NCI-H2171 treated with DMSO at 0.1 percent for 48 hours (cell line): ENCODE measurements around the gene SHPK.
A peak's percentile ranks its signal among the peaks of the same experiment; 100 is the strongest.

Experiments
- DNase-seq: peaks from one replicate; lab custom pipeline; 2025; lab: John Stamatoyannopoulos, UW

Gene SHPK, protein sequence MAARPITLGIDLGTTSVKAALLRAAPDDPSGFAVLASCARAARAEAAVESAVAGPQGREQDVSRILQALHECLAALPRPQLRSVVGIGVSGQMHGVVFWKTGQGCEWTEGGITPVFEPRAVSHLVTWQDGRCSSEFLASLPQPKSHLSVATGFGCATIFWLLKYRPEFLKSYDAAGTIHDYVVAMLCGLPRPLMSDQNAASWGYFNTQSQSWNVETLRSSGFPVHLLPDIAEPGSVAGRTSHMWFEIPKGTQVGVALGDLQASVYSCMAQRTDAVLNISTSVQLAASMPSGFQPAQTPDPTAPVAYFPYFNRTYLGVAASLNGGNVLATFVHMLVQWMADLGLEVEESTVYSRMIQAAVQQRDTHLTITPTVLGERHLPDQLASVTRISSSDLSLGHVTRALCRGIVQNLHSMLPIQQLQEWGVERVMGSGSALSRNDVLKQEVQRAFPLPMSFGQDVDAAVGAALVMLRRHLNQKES

DNA sequence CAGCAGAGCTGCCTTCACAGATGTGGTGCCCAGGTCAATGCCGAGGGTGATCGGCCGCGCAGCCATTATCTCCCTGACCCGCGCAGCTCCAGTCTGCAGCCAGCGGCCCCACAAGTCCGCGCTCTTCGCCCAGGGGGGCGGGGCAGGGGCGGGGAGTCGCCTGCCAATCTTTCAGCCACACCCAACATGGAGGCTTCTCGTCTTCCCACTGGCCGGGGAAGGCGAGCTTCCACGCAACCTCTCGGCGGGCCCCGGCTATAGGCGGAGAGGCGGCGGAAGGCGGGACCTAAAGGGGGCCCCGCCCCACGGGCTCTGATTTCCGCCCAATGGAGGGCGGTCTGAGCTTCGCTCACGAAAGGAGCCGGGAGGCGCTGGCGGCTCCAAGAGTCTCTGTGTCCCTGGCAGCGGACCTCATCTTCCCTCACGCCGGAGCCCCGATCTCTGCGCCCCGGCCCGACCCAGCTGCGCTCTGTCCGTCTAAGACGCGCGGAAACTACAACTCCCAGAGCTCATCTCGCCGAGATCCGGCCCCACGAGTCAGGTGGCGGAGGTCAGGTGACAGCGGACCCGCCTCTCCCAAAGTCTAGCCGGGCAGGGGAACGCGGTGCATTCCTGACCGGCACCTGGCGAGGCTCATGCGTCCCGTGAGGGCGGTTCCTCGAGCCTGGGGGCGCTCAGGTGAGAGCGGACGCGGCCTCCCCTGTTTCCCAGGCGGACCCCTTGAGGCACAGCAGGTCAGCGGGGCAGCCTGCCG, at the start of gene SHPK, which contains the start of gene CTNS:
Gene SHPK (minus strand): TSS at position 97 of the 754 bp plus-strand sequence. CDS start 31 bp downstream, at position 66.
Gene CTNS (plus strand): TSS at position 607 of the 754 bp plus-strand sequence. CDS start 3,447 bp downstream, outside the sequence.
- DNase-seq: peak; percentile 93

DNA sequence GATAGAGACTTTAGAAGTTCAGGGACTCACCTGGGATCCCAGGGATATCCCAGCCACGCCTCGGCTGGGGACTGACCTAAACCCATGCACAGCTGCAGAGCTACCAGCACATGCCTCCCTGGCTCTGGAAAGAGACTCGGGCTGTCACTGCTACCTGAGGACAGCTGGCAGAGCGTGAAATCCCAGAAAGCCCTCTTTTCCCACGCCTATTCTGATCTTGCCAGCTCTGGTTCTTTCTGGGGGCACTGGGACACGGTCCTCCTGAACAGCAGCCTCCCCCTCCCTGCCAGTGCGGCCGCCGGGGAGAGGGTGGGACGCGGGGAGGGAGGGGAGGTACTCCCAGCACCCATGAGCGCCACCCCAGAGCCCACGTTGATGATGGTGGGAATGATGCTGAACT, 49.1 kb upstream of the SHPK start:
- DNase-seq: peak; percentile 72

DNA sequence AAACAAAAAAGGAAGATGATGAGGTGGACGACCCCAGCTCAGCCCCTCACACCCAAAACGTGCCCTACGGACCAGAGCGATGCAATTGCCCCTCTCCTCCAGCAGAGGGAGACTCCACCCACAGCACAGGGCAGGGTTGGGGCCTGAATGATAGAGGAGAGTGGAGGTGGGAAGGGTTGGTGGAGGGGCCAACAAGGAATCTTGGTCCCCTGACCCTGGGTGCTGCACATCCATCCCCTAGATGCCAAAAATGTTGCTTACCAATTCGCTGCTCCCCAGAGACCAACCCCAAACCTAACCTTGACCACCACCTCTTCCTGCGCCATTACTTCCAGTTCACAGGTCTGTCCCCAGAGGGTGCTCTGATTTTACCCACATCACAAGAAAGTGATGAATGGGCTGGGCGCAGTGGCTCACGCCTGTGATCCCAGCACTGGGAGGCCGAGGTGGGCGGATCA, 47.0 kb upstream of the SHPK start:
- no peak for DNase-seq

DNA sequence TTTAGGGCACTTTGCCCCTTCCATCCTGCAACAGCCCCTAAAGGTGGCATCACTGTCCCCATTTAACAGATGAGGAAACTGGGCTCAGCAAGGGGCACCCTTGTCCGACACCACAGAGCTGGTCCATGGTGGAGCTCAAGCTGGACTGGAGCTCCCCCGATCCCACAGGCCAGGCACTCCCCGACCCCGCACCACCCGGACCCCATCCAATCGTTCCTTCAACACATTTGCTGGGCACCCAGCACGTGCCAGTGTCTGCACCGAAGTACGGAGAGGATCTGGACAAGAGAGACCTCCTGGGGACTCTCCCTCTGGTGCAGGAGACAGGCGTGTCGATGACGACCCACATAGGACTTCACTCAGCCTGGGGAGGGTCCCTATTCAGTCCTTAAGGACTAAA, 46.0 kb upstream of the SHPK start:
- DNase-seq: no peak

DNA sequence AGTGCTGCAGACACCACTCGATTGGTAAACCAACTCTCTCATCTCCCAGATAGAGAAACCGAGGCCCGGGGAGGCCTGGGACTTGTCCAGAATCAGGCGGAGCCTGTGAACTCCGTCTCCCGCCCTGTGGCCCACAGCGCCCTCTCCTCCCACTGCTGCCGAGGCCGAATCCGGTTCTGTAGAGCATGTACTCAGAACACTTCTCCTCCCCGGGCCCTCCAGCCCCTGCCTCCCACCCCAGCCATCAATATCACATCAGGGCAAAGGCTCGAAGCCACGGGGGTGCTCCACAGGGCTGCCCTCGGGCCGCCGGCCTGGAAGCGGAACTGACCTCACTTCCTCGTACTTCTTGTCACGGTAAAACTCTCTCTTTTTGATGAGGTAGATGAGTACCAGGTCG, 45.5 kb upstream of the SHPK start:
- DNase-seq: no peak

DNA sequence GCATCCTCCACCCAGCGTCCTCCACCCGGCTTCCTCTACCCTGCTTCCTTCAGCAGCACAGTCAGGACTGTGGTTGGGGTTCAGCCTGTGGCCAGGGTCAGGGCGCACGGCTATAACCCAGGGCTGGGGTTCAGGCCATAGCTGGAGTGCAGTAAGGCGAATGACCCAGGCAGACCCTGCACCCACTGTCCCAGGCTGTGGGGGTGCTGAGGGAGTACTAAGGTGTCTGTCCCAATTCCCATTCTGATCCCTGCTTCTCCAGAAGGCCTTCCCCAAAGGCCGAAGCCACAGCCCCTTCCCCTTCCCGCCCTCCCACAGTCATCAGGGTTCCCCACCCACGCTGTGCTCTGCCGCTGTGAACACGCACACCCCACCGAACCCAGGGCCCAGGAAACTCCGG, 45.0 kb upstream of the SHPK start:
- DNase-seq: no peak

DNA sequence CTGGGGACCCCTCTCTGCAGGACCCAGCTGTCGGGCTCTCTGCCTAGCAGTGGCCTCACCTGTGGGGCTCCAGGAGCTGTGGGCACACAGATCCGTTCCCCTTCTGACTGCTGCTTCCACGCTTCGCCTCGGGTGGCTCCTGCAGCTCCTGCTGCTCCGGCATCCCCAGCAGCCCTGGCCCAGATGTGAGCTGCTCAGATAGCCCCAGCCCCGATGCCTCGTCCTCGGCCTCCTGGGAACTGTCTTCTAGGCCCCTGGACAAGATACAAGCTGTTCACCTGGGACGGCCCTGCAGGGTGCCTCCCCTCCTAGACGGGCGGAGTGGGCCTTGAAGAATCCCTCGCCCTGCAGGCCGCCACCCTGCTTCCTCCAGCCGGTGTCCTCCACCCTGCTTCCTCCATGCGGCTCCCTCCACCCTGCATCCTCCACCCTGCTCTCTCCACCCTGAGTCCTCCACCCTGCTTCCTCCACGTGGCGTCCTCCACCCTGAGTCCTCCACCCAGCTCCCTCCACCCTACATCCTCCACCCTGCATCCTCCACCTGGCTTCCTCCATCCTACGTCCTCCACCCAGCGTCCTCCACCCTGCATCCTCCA, 43.6 kb upstream of the SHPK start:
- DNase-seq: no peak

DNA sequence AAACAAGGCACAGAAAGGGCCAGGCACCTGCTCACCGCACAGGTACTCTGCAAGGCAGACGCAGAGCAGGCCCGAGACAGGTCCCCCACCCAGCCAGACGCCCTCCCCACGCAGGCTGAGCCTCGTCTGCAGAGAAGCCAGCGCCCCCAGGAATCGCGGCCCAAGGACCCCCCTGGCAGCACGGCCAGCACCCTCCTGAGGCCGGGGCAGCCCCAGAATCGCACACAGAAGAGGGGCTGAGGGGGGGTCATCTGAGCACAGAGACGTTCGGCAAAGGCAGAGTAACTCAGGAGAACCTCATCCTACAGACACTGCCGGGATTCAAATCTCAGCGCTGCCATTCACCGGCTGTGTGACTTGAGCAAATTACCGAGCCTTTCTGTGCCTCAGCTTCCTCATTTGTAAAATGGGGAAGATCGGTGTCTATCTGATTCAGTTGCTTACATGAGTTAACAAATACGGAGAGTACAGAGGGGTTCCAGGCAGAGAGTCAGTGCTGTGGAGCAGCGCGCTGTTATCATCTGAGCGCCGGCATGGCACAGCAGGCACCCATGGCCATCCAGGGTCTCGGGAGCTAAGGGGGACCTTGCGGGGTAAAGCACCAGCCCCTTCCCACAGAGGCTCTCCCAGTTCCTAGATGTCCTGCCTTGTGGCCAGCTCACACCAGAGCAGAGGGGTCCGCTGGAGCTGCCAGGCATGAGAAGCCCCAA, 42.9 kb upstream of the SHPK start:
- DNase-seq: no peak

DNA sequence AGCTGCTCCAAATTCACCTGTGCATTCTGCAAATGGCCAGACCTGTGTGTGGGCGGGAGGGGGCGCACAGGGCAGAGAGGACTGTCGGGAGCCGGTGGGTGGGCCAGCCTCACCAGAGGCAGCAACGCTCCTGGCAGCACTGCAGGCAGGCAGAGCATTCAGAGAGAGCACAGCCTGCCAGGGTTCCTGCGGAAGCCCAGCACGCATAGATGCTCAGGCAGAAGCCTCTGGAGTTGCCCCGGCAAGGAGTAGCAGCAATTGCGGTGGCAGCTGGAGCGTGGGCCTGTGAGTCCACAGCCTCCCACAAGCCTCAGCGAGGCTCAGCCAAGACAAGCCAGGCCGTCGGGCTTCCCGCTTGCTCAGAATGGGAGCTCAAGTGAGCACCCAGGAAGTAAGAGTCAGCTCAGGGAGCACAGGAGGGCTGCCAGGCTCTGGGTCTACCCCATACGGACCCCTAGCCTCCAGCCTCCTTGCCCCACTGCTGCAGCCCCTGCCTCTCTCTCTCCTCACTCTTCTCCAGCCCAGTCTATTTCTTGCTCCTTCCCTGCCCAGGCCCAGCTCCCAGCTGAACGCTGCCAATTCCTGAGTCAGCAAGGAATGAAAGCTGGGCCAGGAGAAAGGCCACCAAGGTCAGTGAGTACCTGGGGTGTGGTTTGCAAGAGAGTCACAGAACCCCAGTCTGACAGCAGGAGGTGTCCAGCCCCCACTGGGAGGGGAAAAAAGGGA, 42.2 kb upstream of the SHPK start:
- DNase-seq: no peak

DNA sequence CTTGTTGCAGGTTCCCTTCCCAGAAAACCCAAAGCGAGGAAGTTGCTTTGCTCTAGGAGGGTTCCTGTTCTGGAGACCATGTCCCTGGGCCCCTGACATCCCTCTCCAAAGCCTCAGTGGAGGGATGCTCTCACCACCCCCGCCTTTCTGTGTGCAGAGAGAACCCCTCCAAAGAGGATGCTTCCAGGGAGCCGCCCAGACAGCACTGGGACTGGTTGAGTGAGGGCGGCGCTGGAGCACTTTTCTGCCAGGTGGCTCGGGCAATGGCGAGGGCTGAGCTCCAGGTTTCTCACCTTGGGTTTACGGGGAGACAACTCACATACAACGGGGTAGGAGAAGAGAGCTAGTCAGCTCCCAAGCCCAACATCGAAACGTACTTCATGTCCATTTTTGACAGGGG, 39.8 kb upstream of the SHPK start:
- no peak for DNase-seq

DNA sequence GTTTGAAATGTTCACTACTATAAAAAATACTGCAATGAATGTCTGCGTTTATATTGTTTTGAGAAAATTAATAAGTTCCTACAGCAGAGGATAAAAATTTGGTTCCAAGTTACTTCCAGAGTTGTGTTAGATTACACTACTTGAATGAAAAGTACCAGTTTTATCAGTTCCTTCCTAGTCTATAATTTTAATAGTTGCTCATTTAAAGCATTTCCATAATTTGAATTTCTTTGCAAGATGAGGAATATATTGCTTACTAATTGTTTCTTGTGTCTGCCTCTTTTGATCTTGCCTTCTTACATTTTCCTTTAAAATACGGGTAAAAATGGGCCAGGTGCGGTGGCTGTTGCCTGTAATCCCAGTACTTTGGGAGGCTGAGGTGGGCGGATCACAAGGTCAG, 36.5 kb upstream of the SHPK start:
- no peak for DNase-seq

DNA sequence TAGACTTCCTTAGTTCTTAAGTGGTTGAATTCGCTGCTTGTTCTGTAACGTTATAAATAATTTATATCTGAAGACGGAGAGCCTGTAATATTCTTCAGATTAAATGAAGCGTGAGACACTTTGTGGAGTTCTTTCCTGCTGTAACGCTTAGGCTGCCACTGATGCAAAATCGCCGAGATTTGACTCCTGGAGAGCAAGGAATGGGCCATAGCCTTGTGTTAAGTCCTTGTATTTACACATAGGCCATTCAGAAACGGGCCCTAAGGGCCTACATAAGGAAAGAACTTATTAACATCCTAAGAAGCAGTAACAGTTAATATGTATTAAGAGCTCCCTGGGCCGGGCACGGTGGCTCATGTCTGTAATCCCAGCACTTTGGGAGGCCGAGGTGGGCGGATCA, 33.5 kb upstream of the SHPK start:
- no peak for DNase-seq

DNA sequence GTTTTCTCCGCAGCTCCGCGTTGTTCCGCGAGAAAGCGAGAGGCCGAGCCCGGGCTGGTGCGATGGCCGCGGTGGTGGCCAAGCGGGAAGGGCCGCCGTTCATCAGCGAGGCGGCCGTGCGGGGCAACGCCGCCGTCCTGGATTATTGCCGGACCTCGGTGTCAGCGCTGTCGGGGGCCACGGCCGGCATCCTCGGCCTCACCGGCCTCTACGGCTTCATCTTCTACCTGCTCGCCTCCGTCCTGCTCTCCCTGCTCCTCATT, 33.0 kb upstream of the SHPK start:
- DNase-seq: no peak

DNA sequence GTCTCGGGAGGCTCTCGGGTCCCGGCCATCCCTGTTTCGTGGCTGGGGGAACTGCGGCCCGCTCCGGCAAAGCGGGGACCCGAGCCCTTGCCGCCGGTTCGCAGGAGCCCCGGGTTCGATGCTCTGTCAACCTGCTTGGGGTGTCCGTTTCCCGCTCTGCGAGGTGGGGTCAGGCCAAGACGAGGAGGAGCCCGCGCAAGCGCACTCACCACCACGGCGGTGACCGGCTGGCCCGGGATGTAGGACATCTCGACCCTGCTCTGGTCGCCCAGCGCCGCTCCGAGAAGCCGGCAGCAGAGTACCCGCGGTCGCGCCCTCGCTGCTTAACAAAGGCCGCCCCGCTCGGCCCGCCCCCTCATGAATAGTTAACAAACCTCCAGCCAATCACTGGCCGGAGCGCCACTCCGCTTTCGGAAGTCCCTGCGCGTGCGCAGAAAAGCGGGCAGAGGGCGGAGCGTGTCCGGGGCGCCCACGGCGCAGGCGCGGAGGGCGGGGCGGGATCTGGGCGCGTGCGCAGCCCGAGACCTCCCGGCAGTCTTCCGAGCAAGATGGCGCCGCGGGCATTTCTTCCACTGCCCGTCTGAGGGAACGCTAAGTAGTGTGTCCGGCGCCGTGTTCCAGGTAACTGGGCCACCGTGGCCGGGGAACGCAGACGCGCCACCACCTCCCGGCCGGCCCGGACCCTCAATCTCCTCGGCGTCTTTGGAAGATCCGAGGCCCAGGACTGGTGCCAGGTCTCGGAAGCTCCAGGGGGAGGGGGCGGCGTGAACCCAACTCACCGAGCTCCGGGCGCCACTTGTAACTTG, 32.4 kb upstream of the SHPK start, which contains the start of the genes EMC6 and TAX1BP3:
Gene EMC6 (plus strand): TSS at position 534 of the 806 bp plus-strand sequence. CDS start 335 bp downstream, outside the sequence.
Gene TAX1BP3 (minus strand): TSS at position 300 of the 806 bp plus-strand sequence. CDS start 52 bp downstream, at position 248.
- DNase-seq: peak; percentile 97

DNA sequence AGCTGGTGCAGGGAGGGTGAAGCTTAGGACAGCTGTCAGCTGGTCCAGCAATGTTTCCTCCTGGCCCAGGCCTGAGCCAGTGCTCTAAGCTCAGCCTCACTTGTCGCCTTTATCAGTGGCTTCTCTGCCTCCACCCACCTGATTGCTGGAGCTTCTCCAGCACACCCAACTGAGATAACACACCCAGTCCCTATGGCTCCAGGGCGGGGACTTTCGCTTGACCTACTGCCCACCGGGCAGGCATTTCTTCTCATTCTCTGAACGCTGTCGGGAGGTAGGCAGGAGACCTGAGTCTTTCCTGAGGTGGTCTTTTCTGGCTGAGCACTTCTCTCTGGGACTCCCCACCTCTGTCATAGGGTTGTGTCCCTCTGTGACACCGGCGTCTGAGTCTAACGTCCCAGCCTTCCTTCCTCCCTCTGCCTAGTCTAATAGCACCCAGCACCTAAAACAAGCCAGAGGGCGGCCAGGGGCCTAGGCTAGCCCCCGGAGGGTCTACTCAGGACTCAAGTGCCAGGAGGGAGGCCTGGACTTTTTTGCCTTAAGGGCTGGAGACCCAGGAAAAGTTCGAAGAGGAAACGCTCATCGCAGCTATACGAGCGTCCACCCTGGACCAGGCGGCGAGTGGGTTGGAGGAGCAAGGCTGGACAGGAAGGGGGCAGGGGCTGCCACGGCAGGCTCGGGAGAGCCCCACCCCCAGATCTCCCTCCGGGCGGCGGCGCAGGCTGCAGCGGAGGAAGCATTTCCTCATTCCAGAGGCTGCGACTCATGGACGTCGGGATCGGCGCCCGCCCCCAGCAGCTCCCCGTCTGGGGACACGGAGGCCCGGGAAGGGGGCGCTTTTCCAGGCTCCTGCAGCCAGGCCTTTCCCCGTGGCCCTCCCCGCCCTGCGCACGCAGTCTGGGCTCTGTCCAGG, 31.6 kb upstream of the SHPK start:
- peak; percentile 48 for DNase-seq

DNA sequence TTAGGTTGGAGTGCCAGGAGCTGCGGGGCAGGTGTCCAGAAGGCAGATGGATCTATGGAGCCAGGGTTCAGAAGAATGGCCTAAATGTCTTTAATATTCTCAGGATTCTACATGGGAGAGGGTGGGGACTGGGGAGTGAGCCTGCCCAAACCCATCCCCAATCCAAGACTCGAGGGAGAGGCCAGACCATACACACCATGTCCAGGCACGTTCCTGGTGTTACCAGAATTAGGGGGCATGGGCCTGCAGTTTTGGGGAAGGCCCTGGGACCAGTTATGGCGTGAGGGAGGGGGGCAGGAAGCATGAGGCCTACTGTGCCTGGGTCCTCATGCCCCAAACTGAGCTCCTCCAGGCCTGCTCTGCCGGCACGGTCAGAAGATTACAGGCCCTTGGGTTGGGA, 30.5 kb upstream of the SHPK start:
- no peak for DNase-seq

DNA sequence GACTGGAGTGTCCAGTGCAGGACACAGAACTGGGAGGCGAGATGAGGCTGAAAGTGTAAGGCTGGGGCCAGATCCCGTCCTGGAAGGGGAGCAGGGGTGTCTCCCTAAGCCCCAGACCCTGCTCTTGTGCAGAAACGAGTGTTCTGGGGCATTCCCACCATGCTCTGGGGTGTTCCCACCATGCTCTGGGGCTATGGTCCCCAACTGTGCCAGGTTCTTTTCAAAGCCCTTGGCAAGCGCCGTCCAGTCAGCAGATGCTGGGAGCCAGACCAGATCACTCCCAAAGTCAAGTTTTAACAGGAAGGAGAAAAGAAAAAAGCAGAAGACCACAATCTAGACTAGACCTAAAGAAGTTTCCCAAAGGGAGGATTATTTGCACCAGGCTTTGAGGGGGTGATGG, 29.8 kb upstream of the SHPK start:
- DNase-seq: no peak

DNA sequence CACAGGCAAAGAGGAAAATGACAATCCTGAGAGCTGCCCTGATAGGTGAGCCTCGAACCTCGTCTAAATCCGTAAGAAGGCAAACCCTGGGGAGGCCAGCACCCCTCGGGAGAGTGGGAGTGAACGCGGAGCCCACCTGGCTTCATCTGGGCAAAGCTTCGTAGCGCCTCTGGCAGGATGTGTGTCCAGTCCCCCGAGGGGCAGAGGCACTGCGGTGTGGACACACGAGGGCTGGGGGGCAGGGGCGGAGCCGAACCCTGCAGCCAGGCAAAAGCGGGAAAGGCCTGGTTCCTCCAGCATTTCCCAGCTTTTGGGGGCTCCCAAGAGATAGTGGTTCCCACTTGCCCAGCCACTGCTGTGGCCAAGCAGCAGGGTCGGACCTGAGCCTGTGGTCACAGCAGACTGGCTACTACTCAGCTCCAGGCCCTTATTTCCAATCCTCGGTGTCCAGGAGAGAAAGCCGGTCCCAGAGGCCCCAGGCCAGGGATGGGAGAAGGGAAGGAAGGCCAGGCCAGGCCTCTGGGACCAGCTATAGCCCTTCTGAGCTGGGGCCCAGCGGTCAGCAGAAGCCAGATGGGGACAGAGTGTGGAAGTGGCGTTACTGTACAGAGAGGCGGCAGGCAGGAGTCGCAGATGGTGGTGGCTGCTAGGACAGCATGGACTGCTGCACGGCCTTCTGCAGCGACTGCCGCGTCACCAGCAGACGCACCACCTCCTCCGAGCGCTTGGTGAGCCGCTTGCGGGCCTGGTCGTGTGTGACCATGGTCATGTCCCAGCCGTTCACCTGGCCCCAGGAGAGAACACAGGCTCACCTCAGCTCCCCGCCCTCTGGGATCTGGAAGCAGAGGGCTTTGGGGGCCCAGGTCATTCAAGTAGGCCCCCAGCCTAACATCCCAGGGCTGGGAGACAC, 27.3 kb upstream of the SHPK start:
- DNase-seq: no peak
